Hippocampal formation (tissue), 2 donors: Measurements from ENCODE around the gene S100PBP.
A peak's percentile ranks its signal among the peaks of the same experiment; 100 is the strongest.

Experiments used
- DNase-seq, 2 donors: peaks; one replicate each; lab custom pipeline; 2025; lab: John Stamatoyannopoulos, UW

Gene S100PBP

DNA sequence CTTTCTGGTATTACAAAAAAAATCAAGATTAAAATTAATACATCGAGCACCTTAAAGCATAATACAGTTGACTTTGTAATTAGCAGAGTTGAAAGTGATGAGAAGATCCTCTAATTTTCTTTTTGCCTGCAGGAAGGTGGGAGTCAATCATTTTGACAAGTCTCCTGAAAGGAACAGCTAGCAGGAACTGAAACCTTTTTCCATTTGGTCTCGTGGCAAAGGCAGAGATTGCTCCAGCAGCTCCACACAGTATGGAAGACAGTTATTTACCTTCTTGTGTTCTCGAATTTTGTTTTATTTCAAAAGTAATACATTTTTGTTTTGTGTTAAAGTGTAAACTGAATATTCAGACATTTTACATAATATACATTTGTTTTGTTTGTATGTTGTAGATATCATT is 7.7 kb downstream of the S100PBP start:
- DNase-seq: no peak

DNA sequence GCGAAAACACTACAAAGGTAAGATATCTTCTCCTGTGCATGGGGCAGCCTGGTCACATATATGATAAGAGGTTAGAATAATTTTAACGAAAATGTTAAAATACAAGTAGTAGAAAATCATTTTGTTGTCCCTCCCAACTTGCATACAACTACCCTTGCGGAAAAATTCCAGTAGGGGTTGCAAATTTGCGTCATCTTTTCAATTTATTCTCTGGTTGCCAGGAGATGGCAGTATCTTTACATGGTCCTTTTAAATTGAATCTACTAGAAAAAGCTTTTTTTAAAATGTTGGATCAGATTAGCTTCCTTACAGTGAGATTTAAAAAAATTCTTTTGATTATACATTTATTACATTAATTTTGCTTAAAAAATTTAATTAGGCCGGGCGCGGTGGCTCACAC is 10.9 kb downstream of the S100PBP start:
- peak in 1 of 2 donors; percentile 23 for DNase-seq

DNA sequence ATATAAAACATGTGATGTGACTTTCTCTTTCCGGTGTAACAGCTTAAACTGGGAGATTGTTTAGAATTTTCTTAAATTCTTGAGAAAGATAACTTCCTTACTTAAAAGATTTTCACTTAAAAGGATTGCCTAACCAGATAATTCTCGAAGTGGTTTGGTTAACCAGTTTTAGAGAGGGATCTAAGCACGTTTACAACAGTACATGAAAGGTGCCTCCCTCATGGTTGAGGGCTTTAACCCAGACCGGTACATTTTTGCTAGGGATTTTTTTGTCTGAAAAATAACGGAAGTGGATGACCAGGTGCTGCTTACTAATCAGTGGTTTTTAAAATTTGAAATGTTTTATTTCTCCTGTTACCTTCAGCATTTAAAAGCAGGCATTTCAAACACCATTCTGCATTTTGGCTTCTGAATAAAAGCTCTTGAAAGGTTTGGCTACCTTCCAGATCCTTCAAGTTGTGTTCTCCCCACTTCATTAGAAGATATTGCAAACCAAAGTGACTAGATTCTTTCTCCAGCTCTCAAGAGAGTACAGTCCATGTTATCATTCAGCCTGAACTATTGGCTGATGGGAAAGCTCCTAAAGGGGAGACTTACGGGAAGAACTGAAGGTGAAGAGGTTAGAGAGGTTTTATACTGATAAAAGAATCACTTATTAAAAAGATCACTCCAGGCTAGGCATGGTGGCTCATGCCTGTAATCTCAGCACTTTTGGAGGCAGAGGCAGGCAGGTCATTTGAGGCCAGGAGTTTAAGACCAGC is 12.8 kb downstream of the S100PBP start:
- no peak for DNase-seq

DNA sequence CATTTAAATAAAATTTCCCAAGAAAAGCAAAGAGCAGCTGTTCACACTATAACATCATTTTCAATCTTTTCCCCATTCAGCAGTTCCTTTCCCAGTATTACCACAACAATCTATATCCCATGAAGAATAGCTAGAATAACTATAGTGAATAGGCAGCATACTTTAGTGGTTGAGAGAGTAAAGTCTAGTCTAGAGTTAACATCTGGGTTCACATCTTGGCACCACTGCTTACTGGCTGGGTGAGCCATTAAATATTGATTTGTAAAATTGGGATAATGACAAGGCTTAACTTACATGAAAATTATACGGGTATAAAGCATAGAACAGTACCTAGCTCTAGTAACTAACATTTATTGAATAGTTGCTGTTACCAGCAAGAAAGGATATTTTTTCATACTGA is 14.4 kb downstream of the S100PBP start:
- no peak for DNase-seq

DNA sequence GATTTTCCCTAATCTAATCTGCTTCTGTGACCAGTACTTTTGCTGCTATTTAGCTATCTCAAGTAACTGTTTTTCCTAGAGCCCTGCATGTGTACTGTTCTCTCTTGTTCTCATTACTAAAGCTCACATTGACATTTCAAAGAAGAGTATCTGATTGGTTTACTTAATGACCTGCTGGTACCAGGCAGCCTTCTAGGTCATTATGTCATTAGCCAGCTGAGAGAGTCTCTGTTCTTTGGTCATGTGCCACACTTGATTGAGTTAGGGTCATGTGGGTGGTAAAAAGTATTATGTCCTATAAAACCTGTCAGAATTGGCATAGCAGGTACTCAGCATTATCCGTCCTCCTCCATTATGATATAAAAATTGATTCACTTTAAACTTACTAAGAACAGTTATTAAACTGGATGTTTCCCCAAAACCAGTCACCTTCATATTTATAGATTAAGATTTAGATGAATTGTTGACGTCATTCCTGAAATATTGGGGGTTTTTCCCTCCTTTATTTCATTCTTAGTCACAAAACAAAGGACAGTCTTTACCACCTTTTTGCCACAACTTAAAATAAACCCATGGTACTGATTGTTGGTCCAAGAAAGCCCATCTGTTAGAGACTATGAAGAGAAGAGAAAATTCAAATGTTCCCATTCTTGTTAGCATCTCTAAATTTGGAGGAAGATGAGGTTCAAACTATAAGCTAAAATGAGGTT is 31.1 kb downstream of the S100PBP start:
- DNase-seq: no peak

DNA sequence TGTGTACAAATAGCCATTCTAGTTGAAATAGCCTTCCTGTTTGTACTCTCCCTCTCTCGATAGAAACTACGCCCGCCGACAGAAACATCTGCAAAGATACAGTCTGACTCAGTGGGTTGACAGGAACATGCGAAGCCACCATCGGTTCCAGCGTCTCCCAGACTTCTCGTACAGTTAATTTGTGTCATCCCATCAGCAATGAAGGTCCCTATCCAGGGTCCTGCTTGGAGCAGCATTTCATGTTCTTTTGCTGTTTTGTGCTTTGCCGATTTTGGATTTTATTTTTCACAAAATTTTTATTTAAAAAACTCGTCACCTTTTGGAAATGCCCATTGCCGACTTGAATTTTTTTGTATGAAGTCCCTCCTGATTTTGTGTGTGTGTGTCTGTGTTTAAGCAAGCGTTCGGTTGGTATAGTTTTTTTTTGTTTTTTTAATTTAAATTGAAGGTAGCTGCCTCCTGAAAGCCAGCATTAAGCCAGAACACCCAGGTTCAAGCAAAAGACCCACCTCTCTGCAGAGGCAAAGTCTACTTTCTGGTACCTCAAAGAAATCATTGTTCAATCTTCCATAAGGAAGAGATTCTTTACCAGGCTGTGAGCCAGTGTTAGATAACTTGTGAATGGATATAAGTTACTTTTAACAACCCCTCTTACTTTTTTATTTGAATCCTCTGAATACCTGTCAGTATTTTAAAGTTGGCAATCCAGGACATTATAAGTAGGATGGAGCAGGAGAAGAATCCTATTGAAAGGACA is 38.6 kb downstream of the S100PBP start:
- DNase-seq: no peak

DNA sequence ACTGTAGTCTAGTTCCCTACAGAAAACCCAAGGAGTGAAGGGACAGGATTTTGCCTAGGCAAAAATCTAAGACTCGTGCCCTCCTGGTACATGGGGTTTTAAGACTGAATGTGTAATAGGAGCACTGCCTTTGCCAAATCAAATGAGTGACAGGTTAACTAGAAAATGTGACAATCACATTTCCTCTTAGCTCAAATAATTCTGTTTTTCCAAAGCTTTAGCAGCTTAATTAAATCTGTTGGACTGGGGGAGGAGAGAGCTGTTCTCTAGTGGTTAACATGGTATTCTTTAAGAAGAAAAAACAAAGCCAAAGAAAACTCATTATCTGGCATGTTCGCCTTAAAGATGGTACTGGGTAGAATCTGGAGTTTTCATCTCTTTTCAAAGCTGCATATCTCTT is 40.7 kb downstream of the S100PBP start:
- DNase-seq: no peak

DNA sequence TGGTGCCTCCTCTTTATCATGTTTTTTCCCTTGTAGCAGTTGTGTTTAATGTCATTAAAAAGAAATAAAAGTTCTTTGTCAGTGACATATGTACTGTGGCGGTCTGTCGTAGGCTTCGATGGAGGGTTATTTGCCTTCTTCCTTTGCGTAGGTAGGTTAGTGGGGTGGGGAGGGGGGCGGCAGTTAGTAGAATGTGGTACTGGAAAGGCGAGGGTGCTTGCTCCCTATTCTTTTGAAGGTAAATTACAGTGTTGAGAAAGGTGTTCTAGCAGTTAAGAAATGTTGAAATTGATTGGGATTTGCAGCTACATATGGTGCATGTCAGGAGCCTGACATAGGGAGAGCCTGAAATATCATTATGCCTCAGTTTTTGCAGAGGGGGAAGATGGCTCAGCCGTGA is 41.3 kb downstream of the S100PBP start:
- no peak for DNase-seq

DNA sequence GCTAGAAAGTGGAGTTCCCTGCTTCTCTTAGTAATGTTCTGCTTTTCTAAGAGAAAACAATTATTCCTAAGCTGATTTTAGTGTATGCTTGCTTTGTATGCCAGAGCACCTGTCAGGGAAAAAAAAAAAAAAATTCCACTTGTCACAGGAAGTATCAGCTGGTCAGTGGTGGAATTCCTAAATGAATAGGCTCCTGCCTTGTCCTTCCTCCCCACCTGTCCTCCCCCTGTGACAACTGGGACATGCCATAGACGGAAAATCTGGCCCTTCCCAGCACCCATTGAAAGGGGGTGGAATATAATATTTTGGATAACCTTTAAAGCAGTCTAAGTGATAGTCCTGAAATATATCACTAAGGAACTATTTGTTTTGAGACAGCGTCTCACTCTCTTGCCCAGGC is 42.5 kb downstream of the S100PBP start:
- DNase-seq: no peak

DNA sequence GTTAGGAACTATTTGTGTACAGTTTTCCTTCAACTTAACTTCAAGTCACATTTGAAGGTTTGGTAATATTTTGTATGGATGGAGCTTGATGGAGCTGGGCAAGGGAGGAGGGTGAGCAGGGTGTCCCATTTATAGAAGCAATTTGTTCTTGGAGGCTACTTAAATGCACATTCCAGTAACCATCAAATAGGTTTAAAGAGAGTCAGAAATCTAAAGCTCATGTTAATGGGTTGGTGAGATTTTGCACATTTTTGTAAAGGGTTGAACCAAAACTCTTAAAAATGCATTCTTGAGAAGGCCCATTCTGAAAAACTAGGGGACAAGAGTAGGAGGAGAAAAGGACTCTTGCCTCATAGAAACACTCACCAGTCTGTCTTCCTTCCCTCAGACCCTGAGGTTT is 43.1 kb downstream of the S100PBP start:
- no peak for DNase-seq

DNA sequence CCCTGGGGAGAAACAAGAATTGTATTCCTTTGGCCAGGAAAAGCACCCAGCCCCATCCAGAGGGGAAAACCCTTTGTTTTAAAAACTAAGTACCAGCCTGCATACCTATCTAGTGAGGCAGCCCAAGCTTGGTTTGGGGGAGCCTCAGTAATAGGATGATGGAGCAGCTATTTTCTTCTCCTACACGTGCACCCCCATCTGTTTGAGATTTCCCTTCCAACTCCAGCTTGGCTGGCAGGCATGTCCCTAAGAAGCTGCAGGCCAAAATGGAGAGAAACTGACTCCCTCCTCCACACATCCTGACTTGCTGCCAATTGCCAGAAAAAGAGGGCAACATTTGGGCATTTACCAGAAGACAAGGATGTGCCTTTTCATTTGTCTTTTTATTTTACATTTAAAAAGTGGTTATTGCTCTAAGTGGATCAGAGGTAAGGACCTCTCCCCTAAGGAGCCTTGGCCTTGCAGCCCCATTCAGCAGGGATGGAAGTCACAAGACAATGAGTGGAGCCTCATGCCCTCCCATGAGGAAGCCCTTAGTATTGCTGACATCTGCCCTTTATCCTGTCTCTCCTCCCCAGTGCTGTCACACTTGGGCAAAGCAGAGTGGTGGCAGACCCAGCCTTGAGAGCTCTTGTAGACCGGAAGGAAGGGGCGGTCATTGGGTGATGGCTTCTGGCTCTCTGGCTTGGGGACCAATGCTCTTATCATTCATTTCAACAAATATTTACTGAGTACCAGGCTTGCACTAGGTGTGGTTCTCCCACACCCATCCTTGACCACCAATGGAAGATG is 44.6 kb downstream of the S100PBP start:
- peak in 1 of 2 donors; percentile 42 for DNase-seq

DNA sequence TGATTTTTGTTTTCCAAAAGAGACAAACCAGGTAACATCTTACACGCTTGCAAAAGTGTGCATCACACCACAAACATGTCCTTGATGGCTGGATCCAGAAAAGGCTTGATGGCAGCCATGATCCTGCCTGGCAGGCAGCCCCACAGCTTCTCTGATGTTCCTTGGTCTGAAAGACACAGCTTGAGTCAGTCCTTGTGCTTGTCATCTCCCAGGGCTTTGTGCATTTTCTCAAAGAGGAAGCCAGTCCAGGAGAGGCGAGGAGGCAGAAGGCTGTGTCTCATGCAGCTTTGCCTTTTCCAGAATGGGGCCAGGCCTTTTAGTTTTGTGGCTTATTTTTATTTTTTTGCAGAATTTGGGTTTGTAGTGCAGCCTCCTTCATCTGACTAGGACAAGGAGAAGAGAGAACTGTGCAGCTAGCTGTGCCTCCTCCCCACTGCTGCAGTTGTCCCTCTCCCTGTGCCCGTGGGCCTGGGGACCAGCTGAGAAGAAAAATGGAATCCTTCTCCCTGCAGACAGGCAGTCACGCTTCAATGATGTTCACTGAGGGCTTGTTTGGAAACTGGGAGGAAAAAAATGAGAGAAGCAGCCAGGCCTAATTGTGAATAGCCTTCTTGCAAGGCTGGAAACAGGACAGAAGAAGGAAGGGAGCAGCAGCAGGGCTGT is 45.9 kb downstream of the S100PBP start:
- no peak for DNase-seq

DNA sequence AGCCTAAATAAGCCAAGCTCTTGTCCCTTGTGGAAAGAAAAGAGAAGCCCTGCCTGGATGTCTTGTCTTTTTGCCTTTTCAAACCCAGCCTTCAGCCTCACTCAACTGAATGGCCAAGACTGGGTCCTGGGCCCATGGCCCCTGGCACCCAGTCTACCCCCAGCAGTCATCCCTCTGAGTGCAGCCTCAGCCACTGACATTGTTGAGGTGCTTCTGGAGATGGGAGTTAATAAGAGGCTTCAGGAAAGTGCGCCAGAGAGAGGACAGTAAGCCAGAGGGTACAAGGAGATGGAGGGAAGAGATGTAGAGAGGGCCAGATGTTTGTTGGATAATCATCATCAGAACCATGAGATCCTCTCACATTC is 46.4 kb downstream of the S100PBP start:
- no peak for DNase-seq

DNA sequence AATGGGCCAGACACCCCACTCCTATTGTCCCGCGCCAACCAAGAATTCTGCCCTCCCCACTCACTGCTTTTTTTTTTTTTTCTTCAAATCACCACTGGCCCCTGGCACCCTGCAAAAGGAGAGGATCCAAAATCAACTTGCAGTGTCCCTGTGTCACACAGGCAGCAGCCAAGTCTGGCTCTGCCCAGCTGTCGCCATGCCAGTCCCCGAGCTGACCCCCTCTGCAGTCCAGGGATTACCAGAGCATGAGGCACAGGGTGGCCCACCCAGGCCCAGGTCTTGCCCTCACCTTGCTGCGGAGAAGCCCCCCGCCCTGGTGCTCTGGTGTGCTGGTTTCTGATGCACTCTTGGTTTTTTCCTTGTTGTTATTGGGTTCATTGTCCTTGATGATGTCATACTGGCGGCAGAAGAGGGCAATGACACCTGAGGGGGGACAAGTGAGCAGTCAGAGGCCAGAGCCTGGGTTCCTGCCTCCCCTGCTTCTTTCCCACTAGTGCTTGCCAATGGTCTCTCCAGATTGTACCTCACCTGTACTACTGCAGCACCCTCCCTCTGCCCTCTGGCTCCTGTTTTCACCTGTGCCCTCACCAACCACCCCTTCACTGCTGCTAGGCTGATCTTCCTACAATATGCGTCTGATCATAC is 47.0 kb downstream of the S100PBP start:
- DNase-seq: no peak

DNA sequence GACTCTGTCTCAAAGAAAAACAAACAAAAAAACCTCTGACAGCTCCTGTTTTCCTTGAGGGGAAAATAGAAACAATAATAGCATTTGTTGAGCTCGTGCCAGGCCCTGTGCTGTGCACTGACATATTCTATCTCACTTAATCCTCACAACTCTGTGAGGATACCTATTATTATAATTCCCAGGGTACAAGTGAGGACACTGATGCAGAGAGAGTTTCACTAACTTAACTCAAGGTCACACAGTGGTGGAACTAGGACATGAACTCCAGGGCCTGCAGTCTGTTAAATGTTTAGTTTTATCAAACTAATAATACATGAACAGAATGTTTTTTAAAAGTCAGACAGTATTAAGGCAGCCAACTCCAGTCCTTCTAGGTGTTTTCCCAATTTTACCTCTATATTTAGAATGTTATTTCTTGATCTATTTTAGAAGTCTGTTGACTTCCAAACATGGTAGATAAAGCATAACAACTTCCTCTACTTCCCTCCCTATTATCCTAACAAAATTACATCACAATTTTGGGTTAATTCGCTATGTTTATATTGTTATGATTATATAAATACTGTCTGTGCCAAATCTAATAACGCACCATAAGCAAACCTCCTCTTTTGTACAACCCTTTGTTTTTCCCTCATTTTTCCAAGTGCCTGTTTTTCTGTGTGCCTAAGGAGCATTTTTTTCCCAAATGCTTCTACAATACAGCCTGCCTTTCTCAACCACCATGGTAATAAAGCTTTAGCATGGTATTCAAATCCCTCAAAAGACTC is 48.4 kb downstream of the S100PBP start:
- DNase-seq: no peak

DNA sequence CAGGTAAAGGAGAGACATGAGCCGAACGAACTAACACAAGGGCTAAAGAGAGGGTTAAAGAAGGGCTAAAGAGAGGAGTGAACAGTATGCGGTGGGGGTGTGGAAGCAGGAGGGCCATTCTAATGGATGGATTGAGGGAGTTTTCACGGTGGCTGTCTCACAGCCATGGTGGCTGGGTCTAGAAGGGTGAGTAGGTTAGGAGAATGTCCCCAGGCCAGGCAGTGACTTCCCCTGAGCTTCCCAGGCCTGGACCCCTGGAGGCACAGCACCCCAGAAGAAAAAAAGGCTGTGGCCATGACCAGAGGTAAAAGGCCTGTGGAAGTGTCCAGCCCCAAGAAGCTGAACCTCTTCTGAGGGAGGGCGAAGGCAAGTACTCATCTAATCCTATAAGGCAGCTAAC is 49.7 kb downstream of the S100PBP start:
- DNase-seq: no peak

DNA sequence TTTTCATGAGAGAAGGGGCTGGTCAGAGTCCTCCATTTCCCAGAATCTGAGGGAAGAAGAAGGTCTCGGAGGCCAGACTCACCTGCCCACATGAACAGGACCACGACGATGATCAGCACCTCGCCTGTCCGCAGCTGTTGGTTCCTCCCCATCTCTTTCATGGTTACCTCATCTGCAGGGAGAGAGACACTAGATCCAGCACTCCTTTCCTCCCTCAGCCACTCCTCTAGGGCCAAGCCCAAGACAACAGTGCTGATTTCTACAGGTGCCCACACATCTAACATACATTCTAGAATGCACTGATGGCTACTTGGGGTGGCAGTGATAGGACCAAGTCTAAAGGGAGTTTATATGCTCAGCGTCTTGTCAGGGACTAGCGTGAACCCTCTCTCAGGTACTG is 50.2 kb downstream of the S100PBP start:
- no peak for DNase-seq

DNA sequence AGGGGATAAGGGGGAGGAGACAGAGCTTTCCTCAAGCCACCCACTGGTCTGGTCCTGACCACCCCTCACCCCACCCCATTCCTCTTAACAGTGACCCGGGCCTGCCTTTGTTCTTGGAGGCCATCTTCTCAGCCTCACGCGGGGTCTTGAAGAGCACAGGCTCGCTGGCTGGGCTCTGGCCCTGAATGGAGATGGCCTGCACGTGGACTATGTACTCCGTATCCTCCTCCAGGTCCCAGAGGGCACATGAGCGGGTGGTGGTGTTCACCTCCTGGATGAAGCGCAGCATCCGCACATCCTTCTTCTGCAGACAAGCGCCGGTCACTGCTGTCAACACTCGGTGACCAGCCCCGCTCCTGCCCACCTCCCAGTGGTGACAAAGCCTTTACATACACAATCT is 50.6 kb downstream of the S100PBP start:
- DNase-seq: no peak

DNA sequence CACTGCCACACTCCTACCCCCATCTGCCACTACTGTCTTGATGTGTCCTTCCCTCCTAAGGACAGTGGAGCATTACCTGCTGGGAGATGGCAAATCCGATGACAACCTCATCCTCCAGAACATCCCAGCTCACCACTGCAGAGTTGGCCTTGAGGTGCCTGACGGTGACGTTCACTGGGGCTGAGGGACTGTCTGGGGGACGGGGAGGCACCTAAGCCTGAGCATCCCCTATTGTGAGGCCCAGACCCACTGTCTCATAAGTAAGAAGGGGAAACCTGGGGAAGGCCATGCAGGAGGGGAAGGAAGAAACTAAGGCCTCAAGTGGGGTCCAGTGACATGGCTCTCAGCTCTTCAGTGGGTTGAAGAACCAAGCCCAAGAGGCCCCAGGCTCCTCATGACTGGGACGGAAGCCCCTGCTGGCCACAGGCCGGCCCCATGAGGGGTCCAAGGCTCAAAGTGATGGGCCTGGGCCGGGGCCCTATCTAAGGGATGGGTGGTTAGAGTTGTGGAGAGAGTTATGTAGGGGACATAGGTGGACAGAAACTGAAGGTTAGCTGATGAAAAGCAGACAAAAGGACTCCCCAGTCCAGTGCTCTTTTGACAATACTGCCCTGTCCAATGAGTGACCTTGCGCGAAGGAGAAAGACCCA is 51.5 kb downstream of the S100PBP start:
- DNase-seq: no peak
